ENCODE data around the gene CARD14.

Gene CARD14

GRCh38 chr17:80183581-80184422 is 14.0 kb downstream of the CARD14 start:
- TF ChIP-seq REST (IDR thresholded peaks at IDR 0.05; ENCODE audit: insufficient read depth in 1 of 2, low read depth in 2 of 2, low read length in 2 of 2) (no peak), SIN3A (IDR thresholded peaks at IDR 0.05; ENCODE audit: borderline replicate concordance, insufficient read depth, low read length) (no peak), FOXP2 (optimal IDR thresholded peaks at IDR 0.05; ENCODE audit: borderline replicate concordance, extremely low read depth, extremely low read length, insufficient read depth) (no peak), TAF1 (IDR thresholded peaks at IDR 0.05; ENCODE audit: borderline replicate concordance, insufficient read depth, low read length) (no peak), POLR2AphosphoS5 (IDR thresholded peaks at IDR 0.05; ENCODE audit: low read depth, low read length) (no peak)

DNA sequence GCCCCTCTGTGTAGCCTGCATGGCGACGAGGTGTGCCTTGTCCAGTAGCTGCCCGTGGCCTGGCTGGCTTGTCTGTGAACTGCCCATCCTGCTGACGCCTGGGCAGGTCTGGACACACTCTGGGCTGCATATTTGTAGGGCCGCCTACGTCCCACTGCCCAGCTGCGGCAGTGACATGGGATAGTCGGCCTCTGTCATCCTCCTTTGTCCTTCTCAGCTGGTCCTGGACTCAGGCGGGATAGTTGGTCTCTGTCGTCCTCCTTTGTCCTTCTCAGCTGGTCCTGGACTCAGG is 14.5 kb downstream of the CARD14 start:
- TF ChIP-seq POLR2AphosphoS5 (IDR thresholded peaks at IDR 0.05; ENCODE audit: low read depth, low read length) (no peak), REST (IDR thresholded peaks at IDR 0.05; ENCODE audit: insufficient read depth in 1 of 2, low read depth in 2 of 2, low read length in 2 of 2) (no peak), SIN3A (IDR thresholded peaks at IDR 0.05; ENCODE audit: borderline replicate concordance, insufficient read depth, low read length) (no peak), FOXP2 (optimal IDR thresholded peaks at IDR 0.05; ENCODE audit: borderline replicate concordance, extremely low read depth, extremely low read length, insufficient read depth) (no peak), TAF1 (IDR thresholded peaks at IDR 0.05; ENCODE audit: borderline replicate concordance, insufficient read depth, low read length) (no peak)

DNA sequence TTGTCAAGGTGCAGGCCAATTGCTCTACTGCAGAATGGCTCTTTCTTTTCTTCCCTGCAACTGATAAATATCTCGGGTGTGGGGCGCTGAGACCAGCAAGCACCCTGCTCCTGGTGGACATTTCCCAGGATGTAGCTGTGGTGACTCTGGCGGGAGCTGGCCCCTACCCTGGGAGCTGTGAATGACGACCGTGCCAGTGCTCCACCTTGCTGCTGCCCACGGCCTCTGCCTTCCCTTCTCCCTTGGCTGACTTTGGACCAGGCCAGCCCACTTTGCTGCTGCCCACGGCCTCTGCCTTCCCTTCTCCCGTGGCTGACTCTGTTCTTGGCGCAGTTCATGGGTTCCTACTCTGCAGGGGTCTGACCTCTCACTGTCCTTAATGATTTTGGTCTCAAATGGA is 16.1 kb downstream of the CARD14 start:
- TF ChIP-seq POLR2AphosphoS5 (IDR thresholded peaks at IDR 0.05; ENCODE audit: low read depth, low read length) (no peak), FOXP2 (optimal IDR thresholded peaks at IDR 0.05; ENCODE audit: borderline replicate concordance, extremely low read depth, extremely low read length, insufficient read depth) (no peak), REST (IDR thresholded peaks at IDR 0.05; ENCODE audit: insufficient read depth in 1 of 2, low read depth in 2 of 2, low read length in 2 of 2) (no peak), TAF1 (IDR thresholded peaks at IDR 0.05; ENCODE audit: borderline replicate concordance, insufficient read depth, low read length) (no peak), SIN3A (IDR thresholded peaks at IDR 0.05; ENCODE audit: borderline replicate concordance, insufficient read depth, low read length) (no peak)

- TF ChIP-seq REST (IDR thresholded peaks at IDR 0.05; ENCODE audit: insufficient read depth in 1 of 2, low read depth in 2 of 2, low read length in 2 of 2) (no peak), TAF1 (IDR thresholded peaks at IDR 0.05; ENCODE audit: borderline replicate concordance, insufficient read depth, low read length) (no peak), FOXP2 (optimal IDR thresholded peaks at IDR 0.05; ENCODE audit: borderline replicate concordance, extremely low read depth, extremely low read length, insufficient read depth) (no peak), POLR2AphosphoS5 (IDR thresholded peaks at IDR 0.05; ENCODE audit: low read depth, low read length) (no peak), SIN3A (IDR thresholded peaks at IDR 0.05; ENCODE audit: borderline replicate concordance, insufficient read depth, low read length) (no peak)
Measured at GRCh38 chr17:80187090-80187489, 17.3 kb downstream of the CARD14 start.
